Measurements from ENCODE around the gene SRPRB.

Gene SRPRB

DNA sequence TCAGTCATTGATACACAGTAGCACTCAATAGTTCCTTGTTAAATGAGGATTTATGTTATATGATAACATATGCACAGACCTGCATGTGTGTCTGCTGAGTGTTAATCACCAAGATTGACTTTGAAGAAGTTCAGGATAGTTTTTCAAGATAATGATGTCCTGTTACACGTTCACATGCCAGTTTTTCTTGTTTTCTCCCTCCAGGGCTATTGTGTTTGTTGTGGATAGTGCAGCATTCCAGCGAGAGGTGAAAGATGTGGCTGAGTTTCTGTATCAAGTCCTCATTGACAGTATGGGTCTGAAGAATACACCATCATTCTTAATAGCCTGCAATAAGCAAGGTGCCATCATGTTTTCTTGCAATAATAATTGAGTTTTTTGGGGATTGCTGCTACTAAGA lies 9.8 kb downstream of the SRPRB start:
- no peaks in the 10 kb centered on the region for H3K27me3 ChIP-seq (ENCODE audit: low read depth, low read length)
- H3K9me3 ChIP-seq (ENCODE audit: control insufficient read depth in 1 of 2, low read length in 2 of 2), result no peaks in the 10 kb centered on the region
- H3K27ac ChIP-seq (ENCODE audit: low read length), result no peak overlapping the region
- H3K4me3 ChIP-seq (ENCODE audit: low read depth in 1 of 2, low read length in 2 of 2), result no peak overlapping the region
- peaks cover 57 to 70% of the 10 kb centered on the region in 2 donors for H3K36me3 ChIP-seq (ENCODE audit: control insufficient read depth in 1 of 2, insufficient read depth in 2 of 2, low read length in 2 of 2)
- H3K4me1 ChIP-seq (ENCODE audit: control insufficient read depth in 1 of 2, insufficient read depth in 2 of 2, low read length in 2 of 2), result no peaks in the 10 kb centered on the region

DNA sequence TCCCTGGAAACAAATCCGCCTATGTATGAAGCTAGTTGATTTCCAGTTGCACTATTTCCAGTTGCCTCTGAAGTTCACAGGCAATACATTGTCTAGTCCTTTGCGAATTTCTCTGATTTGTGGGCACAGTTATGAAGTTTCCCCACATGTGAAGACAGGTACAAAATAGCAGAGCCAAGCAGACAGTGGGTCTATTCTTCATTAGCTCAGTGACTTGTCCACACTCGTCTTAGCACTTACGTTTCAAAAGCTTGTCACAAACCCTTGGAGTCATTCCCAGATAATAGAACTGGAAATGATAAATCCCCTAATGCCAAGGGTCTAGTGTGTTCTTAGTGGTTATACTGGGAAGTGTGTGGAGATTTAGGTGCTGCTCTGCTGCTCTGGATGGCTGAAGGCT lies 14.5 kb downstream of the SRPRB start:
- peaks cover 77 to 78% of the 10 kb centered on the region in 2 donors for H3K36me3 ChIP-seq (ENCODE audit: control insufficient read depth in 1 of 2, insufficient read depth in 2 of 2, low read length in 2 of 2)
- H3K4me3 ChIP-seq (ENCODE audit: low read depth in 1 of 2, low read length in 2 of 2), result no peak overlapping the region
- H3K4me1 ChIP-seq (ENCODE audit: control insufficient read depth in 1 of 2, insufficient read depth in 2 of 2, low read length in 2 of 2), result no peaks in the 10 kb centered on the region
- H3K27me3 ChIP-seq (ENCODE audit: low read depth, low read length), result no peaks in the 10 kb centered on the region
- no peaks in the 10 kb centered on the region for H3K9me3 ChIP-seq (ENCODE audit: control insufficient read depth in 1 of 2, low read length in 2 of 2)
- no peak overlapping the region for H3K27ac ChIP-seq (ENCODE audit: low read length)

DNA sequence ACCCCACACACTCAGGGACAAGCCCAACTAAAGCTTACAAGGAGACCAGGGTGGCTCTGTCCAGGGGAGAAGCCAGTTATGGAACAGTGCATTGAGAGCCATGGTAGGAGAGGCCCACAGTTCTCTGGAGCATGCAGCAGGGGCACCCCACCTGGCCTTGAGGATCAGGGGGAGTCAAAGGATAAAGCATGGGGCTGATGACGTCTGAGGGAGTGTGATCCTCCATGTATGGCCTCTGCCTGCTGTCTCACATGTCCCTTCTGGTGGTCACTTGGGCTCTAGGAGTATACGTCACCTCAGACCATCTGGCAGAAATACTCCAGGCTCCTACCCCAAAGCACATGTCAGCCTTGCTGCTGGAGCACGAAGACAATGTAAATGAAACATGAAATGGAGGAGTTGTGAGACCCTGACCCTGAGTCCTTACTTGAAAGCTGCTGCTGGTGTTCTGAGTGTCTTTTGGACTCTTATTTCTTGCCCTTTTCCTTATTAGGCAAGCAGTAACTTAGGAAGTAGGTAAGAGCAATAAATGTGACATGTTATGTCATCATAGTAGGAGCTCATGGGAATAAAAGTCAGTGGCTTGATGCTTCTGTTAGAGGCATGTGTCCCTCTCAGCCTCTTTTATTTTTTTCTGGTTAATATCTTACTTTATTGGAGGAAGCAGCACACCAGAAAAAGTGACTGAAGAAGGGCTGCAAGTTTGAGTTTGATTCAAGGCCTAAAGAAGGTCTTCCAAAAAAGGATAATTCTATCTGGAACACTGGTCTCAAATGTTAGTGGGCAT lies 15.5 kb downstream of the SRPRB start:
- Histone ChIP-seq H3K36me3 (ENCODE audit: control insufficient read depth in 1 of 2, insufficient read depth in 2 of 2, low read length in 2 of 2) (peaks cover 69 to 74% of the 10 kb centered on the region in 2 donors), H3K27me3 (ENCODE audit: low read depth, low read length) (no peaks in the 10 kb centered on the region), H3K27ac (ENCODE audit: low read length) (no peak overlapping the region), H3K9me3 (ENCODE audit: control insufficient read depth in 1 of 2, low read length in 2 of 2) (no peaks in the 10 kb centered on the region), H3K4me3 (ENCODE audit: low read depth in 1 of 2, low read length in 2 of 2) (no peak overlapping the region), H3K4me1 (ENCODE audit: control insufficient read depth in 1 of 2, insufficient read depth in 2 of 2, low read length in 2 of 2) (no peaks in the 10 kb centered on the region)

DNA sequence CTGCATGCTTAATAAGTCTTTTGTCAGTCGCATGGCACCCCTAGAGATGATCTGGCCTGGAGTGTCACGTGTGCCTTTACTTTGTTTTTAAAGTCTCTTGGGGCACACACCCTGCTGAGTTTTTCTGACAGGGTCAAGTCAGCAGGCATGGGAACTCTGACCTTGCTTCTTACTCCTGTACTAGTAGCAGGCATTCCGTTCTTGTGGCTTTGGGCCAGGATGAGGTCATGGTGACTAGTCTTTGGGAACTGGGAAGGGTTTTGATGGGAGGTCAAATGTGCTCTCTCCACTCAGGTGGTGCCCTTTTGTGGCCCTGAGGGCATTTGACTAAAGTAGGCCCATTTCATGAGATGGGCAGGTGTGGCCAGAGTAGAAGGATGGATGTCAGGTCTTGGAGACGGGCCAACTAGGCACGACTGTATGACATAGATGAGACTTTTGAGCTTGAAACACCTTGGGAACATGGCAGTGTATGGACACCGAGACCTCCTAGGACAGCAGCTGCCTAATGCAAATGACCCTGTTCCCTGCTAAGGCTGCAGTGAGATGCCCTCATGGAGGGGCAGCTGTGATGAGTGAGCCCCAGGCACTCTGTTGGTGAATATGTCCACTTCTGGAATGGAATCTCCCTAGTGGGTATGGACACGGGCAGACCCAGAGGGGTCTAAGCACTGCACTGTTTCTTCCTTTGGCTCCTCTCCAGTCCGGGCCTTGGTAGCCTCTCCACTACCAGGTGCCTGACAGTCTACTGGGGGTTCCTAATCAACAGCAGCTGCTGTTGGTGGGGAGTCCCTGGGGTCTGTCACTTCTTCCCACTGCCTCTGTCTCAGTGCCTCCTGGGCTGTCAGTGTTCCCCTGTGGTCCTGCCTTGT lies 16.4 kb downstream of the SRPRB start:
- Histone ChIP-seq H3K4me1 (ENCODE audit: control insufficient read depth in 1 of 2, insufficient read depth in 2 of 2, low read length in 2 of 2) (no peaks in the 10 kb centered on the region), H3K36me3 (ENCODE audit: control insufficient read depth in 1 of 2, insufficient read depth in 2 of 2, low read length in 2 of 2) (peaks cover 60 to 65% of the 10 kb centered on the region in 2 donors), H3K4me3 (ENCODE audit: low read depth in 1 of 2, low read length in 2 of 2) (no peak overlapping the region), H3K9me3 (ENCODE audit: control insufficient read depth in 1 of 2, low read length in 2 of 2) (no peaks in the 10 kb centered on the region), H3K27ac (ENCODE audit: low read length) (no peak overlapping the region), H3K27me3 (ENCODE audit: low read depth, low read length) (no peaks in the 10 kb centered on the region)

DNA sequence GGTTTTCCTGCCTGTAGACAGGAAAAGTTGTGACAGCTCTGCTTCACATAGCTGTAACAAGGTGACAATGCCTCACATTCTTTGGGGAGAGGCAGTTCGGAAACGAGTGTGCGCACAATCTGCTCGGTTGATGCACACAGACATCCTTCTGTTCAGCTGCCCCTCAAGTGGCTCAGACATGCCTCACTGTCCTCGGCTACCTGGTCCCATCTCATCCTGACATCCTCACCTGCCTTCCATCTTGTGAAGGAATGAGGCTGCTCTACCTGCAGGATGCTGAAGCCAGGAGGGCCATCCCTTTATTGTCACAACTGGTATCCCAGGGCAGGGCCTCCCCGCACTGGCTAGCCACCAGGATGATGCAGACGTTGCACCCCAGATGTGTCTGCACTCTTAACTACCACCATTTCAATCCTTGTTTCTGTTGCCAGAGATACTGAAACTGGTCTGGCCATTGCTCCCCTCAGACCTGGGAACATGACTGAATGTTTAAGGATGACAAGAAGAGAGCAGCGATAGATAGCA lies 19.4 kb downstream of the SRPRB start:
- peaks cover 41 to 49% of the 10 kb centered on the region in 2 donors for H3K36me3 ChIP-seq (ENCODE audit: control insufficient read depth in 1 of 2, insufficient read depth in 2 of 2, low read length in 2 of 2)
- no peak overlapping the region for H3K4me3 ChIP-seq (ENCODE audit: low read depth in 1 of 2, low read length in 2 of 2)
- H3K9me3 ChIP-seq (ENCODE audit: control insufficient read depth in 1 of 2, low read length in 2 of 2), result no peaks in the 10 kb centered on the region
- no peak overlapping the region for H3K27ac ChIP-seq (ENCODE audit: low read length)
- no peaks in the 10 kb centered on the region for H3K27me3 ChIP-seq (ENCODE audit: low read depth, low read length)
- H3K4me1 ChIP-seq (ENCODE audit: control insufficient read depth in 1 of 2, insufficient read depth in 2 of 2, low read length in 2 of 2), result no peaks in the 10 kb centered on the region

DNA sequence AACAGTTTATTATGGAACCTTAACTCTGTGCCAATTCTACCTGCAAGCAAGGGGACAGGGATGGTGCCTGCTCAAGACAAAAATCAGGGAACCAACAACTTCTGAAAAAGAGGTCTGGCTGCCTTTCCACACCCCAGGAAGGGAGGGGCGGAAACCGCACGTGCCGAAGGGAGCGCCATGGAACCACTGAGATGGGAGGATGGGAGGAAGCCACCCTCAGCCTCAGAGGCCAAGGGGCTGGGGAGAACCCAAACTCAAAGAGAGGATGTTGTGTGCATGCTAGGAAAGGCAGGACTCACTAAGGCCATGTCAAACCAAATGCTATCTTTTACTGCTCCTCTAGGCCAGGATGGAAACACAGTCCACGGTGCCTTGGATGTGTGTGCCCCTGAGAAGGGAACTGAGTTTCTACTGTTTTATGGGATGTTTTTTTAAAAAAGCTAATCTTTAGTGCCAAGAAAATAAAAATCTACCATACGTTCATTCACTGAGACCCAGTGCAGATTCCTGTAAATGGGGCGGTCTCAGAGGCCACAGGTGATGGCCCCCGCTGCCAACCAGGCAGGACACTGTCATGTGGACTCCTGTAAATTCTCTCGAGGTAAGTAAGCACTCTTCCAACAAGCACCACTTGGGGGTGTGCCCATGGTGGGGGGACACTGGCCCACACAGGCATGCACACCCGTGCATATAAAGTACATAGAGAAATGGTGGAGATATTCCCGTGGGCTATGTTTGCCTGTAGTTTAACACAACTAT lies 20.5 kb downstream of the SRPRB start:
- no peak overlapping the region for H3K4me3 ChIP-seq (ENCODE audit: low read depth in 1 of 2, low read length in 2 of 2)
- no peaks in the 10 kb centered on the region for H3K9me3 ChIP-seq (ENCODE audit: control insufficient read depth in 1 of 2, low read length in 2 of 2)
- H3K4me1 ChIP-seq (ENCODE audit: control insufficient read depth in 1 of 2, insufficient read depth in 2 of 2, low read length in 2 of 2), result no peaks in the 10 kb centered on the region
- no peak overlapping the region for H3K27ac ChIP-seq (ENCODE audit: low read length)
- no peaks in the 10 kb centered on the region for H3K27me3 ChIP-seq (ENCODE audit: low read depth, low read length)
- peaks cover 30 to 37% of the 10 kb centered on the region in 2 donors for H3K36me3 ChIP-seq (ENCODE audit: control insufficient read depth in 1 of 2, insufficient read depth in 2 of 2, low read length in 2 of 2)

DNA sequence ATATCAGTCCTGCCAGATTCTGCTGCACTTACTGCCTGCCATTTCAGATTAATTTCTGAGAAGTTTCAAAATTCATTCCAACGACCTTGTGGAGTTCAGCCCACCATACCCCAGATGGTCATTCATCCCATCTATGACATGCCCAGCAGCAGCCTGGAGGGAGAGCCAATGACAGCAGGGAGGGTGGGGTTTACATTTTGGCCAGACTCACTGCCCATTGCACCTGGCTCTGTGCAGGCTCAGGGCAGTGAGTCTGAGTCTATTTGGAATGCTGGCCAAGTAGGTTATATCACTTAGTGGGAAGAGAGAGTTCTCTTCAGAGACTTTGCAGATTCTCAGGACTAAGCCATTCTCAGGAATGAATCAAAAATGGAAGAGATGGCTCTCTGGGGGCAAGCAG lies 21.5 kb downstream of the SRPRB start:
- Histone ChIP-seq H3K4me1 (ENCODE audit: control insufficient read depth in 1 of 2, insufficient read depth in 2 of 2, low read length in 2 of 2) (no peaks in the 10 kb centered on the region), H3K9me3 (ENCODE audit: control insufficient read depth in 1 of 2, low read length in 2 of 2) (no peaks in the 10 kb centered on the region), H3K36me3 (ENCODE audit: control insufficient read depth in 1 of 2, insufficient read depth in 2 of 2, low read length in 2 of 2) (peaks cover 20 to 28% of the 10 kb centered on the region in 2 donors), H3K4me3 (ENCODE audit: low read depth in 1 of 2, low read length in 2 of 2) (no peak overlapping the region), H3K27me3 (ENCODE audit: low read depth, low read length) (no peaks in the 10 kb centered on the region), H3K27ac (ENCODE audit: low read length) (no peak overlapping the region)

DNA sequence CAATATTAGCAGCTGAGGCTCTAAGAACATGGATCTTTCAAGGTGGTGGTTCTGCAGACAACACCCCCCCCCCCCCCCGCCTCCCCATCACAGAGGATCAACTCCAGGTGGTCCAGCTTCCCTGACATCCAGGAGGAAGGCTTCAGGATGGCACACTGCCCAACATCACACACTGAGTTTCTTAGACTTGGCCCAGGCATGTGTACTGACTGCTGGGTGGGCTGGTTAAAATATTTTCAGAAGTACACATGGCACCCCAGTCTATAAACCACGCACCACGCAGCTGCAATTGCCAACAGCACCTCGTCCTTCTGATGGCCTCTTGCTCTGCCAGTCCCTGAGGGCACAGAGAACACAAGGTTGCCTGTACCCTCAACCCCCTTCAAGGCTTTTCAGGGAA lies 22.1 kb downstream of the SRPRB start:
- Histone ChIP-seq H3K4me3 (ENCODE audit: low read depth in 1 of 2, low read length in 2 of 2) (no peak overlapping the region), H3K36me3 (ENCODE audit: control insufficient read depth in 1 of 2, insufficient read depth in 2 of 2, low read length in 2 of 2) (peaks cover 14 to 23% of the 10 kb centered on the region in 2 donors), H3K4me1 (ENCODE audit: control insufficient read depth in 1 of 2, insufficient read depth in 2 of 2, low read length in 2 of 2) (no peaks in the 10 kb centered on the region), H3K27ac (ENCODE audit: low read length) (no peak overlapping the region), H3K27me3 (ENCODE audit: low read depth, low read length) (no peaks in the 10 kb centered on the region), H3K9me3 (ENCODE audit: control insufficient read depth in 1 of 2, low read length in 2 of 2) (no peaks in the 10 kb centered on the region)

DNA sequence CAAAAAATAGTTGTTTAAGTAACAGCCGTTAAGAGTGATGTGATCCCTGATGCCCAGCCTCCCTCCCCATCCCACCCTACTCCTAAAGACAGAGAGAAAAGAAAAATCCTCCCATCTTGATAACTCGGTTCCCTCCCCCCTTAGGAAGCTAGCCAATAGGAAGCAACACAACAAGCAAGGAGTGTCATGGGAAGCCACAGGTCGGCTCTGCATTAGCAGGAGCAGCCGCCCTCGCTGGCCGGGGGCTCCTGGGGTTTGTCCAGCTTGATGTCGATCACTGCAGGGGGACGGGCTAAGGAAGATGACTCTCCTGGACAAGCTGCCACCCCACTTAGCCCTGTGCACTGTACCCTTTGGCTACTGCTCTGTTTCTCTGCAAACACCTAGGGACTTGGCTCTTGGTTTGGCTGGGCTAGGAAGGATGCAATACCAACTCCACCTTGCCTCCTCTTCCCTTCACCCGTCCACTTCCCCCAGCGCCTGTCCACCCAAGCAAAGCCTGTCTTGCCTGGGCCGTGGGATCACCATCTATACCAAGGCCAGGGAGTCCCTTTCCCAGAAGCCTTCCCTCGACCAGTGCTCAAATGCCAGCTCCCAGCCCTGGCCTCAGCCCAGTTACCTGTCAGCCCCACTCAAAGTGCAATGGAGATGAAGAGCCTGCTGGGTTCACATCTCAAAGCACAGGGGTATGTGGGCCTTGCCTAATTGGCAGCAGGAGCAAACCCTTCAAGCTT lies 23.1 kb downstream of the SRPRB start:
- Histone ChIP-seq H3K27me3 (ENCODE audit: low read depth, low read length) (no peaks in the 10 kb centered on the region), H3K4me1 (ENCODE audit: control insufficient read depth in 1 of 2, insufficient read depth in 2 of 2, low read length in 2 of 2) (no peaks in the 10 kb centered on the region), H3K9me3 (ENCODE audit: control insufficient read depth in 1 of 2, low read length in 2 of 2) (no peaks in the 10 kb centered on the region), H3K27ac (ENCODE audit: low read length) (no peak overlapping the region), H3K36me3 (ENCODE audit: control insufficient read depth in 1 of 2, insufficient read depth in 2 of 2, low read length in 2 of 2) (peaks cover 11 to 13% of the 10 kb centered on the region in 2 donors), H3K4me3 (ENCODE audit: low read depth in 1 of 2, low read length in 2 of 2) (no peak overlapping the region)

DNA sequence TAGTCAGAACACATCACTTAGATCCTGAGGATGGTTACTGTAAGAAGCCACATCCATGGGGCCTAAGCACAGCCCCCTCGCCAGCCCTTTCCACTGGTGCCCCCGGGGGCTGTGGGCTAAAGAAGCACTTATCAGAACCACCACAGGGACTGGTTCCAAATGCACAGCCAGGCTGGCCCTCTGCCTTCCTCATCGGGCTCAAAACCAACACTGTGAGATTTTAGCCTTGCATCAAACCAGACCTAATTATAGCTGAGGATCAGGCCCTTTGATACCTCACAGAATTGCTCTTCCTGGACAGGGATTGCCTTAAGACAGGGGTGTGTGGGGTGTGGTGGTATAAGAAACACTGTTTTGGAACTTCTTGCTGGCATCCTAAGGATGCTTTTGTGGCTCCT lies 23.7 kb downstream of the SRPRB start:
- Histone ChIP-seq H3K4me3 (ENCODE audit: low read depth in 1 of 2, low read length in 2 of 2) (no peak overlapping the region), H3K36me3 (ENCODE audit: control insufficient read depth in 1 of 2, insufficient read depth in 2 of 2, low read length in 2 of 2) (peaks cover 6 to 7% of the 10 kb centered on the region in 2 donors), H3K9me3 (ENCODE audit: control insufficient read depth in 1 of 2, low read length in 2 of 2) (no peaks in the 10 kb centered on the region), H3K27me3 (ENCODE audit: low read depth, low read length) (no peaks in the 10 kb centered on the region), H3K27ac (ENCODE audit: low read length) (no peak overlapping the region), H3K4me1 (ENCODE audit: control insufficient read depth in 1 of 2, insufficient read depth in 2 of 2, low read length in 2 of 2) (no peaks in the 10 kb centered on the region)

All from muscle layer of duodenum (tissue), 2 donors.